SJCRH30 (cell line): ENCODE measurements around the gene SLC30A2. TPM values are rescaled to one million over a fixed set of nuclear protein-coding genes. Genes with fewer than 3 reads are reported as not detected.

ENCODE experiments used
- DNase-seq, 2 experiments: peaks; one replicate each; pipeline ENCODE4 v3.0.0-alpha.2; 2015 to 2020
- H3K27ac ChIP-seq: fragments of 250-450 bp; sonication (Bioruptor Pico); 2 replicates; pipeline ENCODE4 v1.5.1; 2020; ENCODE audit warnings: mild to moderate bottlenecking, moderate library complexity
- H3K27me3 ChIP-seq: fragments of 250-450 bp; sonication (Bioruptor Pico); 2 replicates; pipeline ENCODE4 v1.5.1; 2020; ENCODE audit warnings: mild to moderate bottlenecking, moderate library complexity
- H3K36me3 ChIP-seq: fragments of 250-450 bp; sonication (Bioruptor Pico); 2 replicates; pipeline ENCODE4 v1.5.1; 2020; ENCODE audit warnings: mild to moderate bottlenecking, moderate library complexity
- H3K4me1 ChIP-seq: fragments of 250-450 bp; sonication (Bioruptor Pico); 2 replicates; pipeline ENCODE4 v1.5.1; 2020; ENCODE audit warnings: mild to moderate bottlenecking, moderate library complexity
- H3K4me3 ChIP-seq: fragments of 250-450 bp; sonication (Bioruptor Pico); 2 replicates; pipeline ENCODE4 v1.5.1; 2020; ENCODE audit warnings: mild to moderate bottlenecking, moderate library complexity
- H3K9me3 ChIP-seq: fragments of 250-450 bp; sonication (Bioruptor Pico); replicated peaks from 2 replicates; pipeline ENCODE4 v1.5.1; 2020; ENCODE audit warnings: mild to moderate bottlenecking, moderate library complexity
- total RNA-seq: library from RNA; depleted of rRNA; stranded (reverse); fragments of >200 nt; shearing (Covaris generic); gene quantifications from 2 replicates; pipeline ENCODE4 v1.2.3, GENCODE V29; 2014

The SLC30A2 gene
- total RNA-seq, 1 experiment from 2014 or later, result 0.26 TPM

DNA sequence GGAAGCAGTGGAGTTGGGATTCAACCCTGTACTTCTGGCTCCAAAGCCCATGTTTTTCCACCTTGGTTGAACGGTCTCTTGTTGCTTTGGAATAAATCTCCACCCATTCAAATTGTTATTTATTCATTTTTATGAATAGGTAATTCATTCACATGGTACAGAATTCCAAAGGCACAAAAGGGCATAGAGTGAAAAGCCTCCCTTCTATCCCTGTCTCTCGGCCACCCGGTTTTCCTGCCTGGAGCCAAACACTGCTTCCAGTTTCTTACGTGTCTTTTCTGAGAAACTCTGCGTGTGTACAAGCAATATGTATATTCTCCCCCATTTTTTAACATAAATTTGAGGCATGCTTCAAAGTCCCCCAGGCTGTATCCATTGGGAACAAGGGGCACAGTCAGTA lies 20.4 kb downstream of the SLC30A2 start:
- Histone ChIP-seq H3K4me3 (peak overlapping the region; percentile 68), H3K27ac (no peak overlapping the region), H3K9me3 (no peaks in the 10 kb centered on the region), H3K27me3 (no peaks in the 10 kb centered on the region), H3K4me1 (peaks cover 15% of the 10 kb centered on the region), H3K36me3 (peaks cover 15% of the 10 kb centered on the region)
- no peak for DNase-seq

DNA sequence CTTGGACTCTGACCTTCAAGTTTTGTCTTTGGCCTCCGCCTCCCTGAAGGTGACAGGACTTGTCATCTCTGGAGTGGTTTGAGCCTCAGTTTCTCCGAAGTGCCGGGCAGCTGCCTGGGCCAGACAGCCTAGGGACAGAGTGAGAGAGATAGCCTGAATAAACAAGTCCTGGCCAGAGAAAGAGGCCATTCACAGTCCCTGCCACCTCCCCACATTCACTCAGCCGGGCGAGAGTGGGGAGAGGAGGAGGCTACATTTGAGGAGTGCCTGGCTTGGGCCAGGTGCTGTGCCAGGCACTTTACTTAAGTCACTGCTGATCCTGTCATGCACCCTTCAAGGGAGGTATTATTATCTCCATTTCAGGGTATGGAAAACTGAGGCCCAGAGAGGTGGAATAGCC lies 20.9 kb downstream of the SLC30A2 start:
- peaks cover 20% of the 10 kb centered on the region for H3K4me1 ChIP-seq

DNA sequence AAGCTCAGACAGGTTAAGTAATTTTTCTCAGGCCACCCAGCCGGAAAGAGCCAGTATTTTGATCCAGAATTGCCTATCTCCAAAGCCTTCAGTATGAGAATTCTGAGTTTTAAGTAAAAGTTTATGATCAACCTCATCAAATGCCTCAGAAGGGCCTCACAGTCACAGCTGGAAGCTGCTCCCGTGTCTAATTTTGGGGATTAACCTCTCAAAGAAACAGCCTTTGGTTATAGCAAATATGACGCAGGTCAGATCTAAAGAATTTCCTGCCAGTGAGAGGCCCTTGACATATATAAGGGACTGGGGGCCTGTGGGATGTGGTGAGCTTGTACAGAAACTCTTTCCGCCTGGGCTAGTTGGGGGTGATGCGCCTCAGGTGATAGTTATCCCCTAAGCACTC lies 22.1 kb downstream of the SLC30A2 start:
- Histone ChIP-seq H3K27me3 (no peaks in the 10 kb centered on the region), H3K36me3 (peaks cover 8% of the 10 kb centered on the region), H3K4me3 (peak overlapping the region; percentile 68), H3K9me3 (no peaks in the 10 kb centered on the region), H3K27ac (peak overlapping the region; percentile 97), H3K4me1 (peaks cover 27% of the 10 kb centered on the region)
- DNase-seq, result peak; percentile 89 to 96

More for the DNA sequence above, 20.9 kb downstream of the SLC30A2 start:
- H3K4me3 ChIP-seq, result peak overlapping the region; percentile 68
- H3K27me3 ChIP-seq, result no peaks in the 10 kb centered on the region
- peaks cover 13% of the 10 kb centered on the region for H3K36me3 ChIP-seq
- DNase-seq, result no peak
- H3K9me3 ChIP-seq, result no peaks in the 10 kb centered on the region
- H3K27ac ChIP-seq, result peak overlapping the region; percentile 97; the same call in 1 of the 2 replicates

DNA sequence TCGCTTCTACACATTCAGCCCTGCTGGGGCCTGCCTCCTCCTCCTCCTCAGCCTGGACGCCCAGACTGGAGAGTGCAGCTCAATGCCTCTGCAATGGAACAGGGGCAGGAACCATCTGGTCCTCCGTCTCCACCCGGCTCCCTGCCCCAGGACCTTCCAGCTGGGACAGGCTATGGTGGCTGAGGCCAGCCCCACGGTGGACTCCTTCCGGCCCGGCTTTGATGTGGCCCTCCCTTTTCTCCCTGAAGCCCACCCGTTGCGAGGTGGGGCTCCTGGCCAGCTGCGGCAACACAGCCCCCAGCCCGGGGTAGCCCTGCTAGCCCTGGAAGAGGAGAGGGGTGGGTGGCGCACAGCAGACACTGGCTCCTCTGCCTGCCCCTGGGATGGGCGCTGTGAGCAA lies 22.9 kb downstream of the SLC30A2 start:
- peak overlapping the region; percentile 97 for H3K27ac ChIP-seq
- no peaks in the 10 kb centered on the region for H3K9me3 ChIP-seq
- peaks cover 31% of the 10 kb centered on the region for H3K4me1 ChIP-seq
- DNase-seq, result peak; percentile 58 to 69
- H3K27me3 ChIP-seq, result no peaks in the 10 kb centered on the region
- peak overlapping the region; percentile 68 for H3K4me3 ChIP-seq
- peaks cover 8% of the 10 kb centered on the region for H3K36me3 ChIP-seq

DNA sequence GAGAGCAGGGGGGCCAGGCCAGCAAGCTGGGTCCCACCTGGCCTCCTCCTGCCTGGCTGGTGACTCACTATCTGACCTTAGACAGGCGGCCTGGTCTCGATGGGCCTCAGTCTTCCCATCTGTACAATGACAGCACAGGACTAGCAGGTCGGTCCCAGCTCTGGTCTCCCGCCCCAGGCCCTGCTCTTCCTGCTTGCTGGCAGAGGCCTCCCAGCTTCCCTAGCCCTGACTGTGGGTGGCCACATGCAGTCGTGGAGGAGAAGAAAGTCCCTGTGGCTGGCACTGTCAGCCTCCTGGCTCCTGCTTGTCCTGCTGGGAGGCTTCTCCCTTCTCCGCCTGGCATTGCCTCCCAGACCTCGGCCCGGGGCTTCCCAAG lies 23.5 kb downstream of the SLC30A2 start:
- peak overlapping the region; percentile 97 for H3K27ac ChIP-seq
- peaks cover 38% of the 10 kb centered on the region for H3K4me1 ChIP-seq
- peaks cover 8% of the 10 kb centered on the region for H3K36me3 ChIP-seq
- no peaks in the 10 kb centered on the region for H3K9me3 ChIP-seq
- DNase-seq, result peak; percentile 56 to 60
- H3K27me3 ChIP-seq, result no peaks in the 10 kb centered on the region
- H3K4me3 ChIP-seq, result peak overlapping the region; percentile 68

DNA sequence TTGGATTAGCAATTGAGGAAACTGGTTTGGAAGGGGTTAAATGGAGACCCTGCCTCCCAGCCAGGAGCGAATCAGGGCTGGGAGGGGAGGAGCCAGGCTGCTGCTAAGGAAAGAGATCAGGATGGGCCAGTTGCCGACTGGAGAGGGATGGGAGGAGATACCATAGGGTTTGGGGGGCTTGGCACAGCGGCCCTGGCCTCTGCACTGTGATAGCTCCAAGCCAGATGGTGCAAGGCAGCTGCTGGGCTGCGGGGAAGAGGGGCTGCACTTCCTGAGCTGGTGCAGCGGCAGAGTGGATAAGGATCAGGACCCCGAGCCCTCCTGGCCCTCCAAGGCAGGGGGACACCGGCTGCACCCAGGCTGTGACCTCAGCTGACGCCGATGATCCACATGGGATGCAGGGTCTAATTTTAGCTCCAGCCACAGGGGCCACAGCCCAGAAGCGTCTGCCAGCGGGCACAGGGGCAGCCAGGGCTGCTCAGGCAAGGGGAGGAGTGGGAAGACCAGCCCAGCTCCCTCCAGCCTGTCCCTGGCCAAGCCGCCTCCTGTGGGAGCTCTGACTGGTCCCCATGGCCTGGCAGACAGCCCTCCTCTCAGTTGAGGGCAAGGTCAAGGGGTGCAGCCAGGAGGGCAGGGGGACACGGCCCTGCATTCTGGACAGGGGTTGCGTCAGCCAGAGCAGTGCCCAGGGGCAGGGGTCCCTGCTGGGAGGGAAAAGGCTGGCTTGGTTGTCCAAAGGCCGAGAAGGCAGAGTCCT lies 24.1 kb downstream of the SLC30A2 start, which contains the start of gene EXTL1:
TSS of gene EXTL1 (plus strand) at position 129 of the 757 bp plus-strand sequence. CDS start 872 bp downstream, outside the sequence.
- peak within 1 kb of the TSS; percentile 97 for H3K27ac ChIP-seq
- H3K9me3 ChIP-seq, result no peaks in the 10 kb centered on the region
- DNase-seq, result peak; percentile 96 to 98
- H3K4me3 ChIP-seq, result peak within 1 kb of the TSS; percentile 68
- H3K27me3 ChIP-seq, result no peaks in the 10 kb centered on the region
- H3K36me3 ChIP-seq, result peaks cover 3% of the 10 kb centered on the region
- H3K4me1 ChIP-seq, result peaks cover 43% of the 10 kb centered on the region

DNA sequence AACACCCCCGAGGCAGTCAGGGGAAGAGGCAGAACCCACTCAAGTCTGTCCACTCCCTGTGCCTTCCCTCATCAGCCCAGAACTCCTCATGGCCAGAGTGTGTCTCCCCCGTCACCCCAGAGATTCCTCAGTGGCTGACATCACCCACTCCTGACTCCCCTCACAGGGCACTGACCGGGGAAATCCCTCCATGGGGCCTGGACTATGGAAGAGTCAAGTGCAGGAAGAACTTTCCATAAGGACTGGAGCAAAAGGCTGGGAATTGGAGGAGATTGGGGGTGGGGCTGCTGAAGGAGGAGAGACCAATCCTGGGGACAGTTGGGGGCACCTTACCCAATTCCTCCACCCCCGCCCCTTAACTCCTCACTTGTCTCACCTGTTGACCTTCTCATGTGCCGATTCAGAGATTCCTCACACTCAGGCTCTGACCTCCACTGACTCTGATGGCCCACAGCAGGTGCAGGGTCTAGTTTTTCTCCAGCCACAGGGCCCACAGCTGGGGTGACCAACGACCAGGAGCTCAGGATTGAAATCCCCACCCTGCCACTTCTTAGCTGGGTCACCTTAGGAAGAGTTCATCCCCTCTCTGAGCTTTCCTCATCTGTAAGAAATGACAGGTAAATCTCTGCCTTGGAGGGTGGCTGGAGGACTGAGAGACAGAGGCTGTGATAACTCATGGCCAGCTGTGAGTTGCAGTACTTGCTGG lies 24.8 kb downstream of the SLC30A2 start:
- peak overlapping the region; percentile 68 for H3K4me3 ChIP-seq
- H3K4me1 ChIP-seq, result peaks cover 51% of the 10 kb centered on the region

DNA sequence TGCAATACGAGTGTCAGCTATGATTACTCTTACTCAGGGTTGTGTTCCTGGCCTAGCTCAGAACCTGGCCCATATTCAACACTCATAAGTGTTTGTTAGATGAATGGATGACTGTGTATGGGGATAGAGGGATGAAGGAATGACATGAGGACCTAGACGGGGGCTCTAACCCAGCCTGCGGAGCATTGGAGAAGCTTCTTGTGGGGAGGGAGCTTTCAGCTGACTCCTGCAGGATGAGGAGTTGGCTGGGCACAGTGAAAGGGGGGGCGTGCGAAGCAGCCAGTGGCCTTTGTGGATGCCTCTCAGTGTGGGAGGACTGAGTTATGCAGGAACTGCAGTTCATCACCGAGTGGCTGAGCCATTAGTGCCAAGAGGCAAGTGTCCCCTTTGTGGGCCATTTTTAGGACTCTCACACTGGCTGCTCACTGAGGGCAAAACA lies 25.6 kb downstream of the SLC30A2 start:
- peaks cover 49% of the 10 kb centered on the region for H3K4me1 ChIP-seq
- H3K27me3 ChIP-seq, result no peaks in the 10 kb centered on the region
- DNase-seq, result no peak
- no peaks in the 10 kb centered on the region for H3K9me3 ChIP-seq
- H3K27ac ChIP-seq, result peak overlapping the region; percentile 97; the same call in 1 of the 2 replicates
- no peak overlapping the region for H3K4me3 ChIP-seq
- no peaks in the 10 kb centered on the region for H3K36me3 ChIP-seq

More for the DNA sequence above, 24.8 kb downstream of the SLC30A2 start:
- Histone ChIP-seq H3K27me3 (no peaks in the 10 kb centered on the region), H3K27ac (peak overlapping the region; percentile 97), H3K36me3 (no peaks in the 10 kb centered on the region), H3K9me3 (no peaks in the 10 kb centered on the region)
- peak in 1 of 2 experiments; percentile 72 for DNase-seq

DNA sequence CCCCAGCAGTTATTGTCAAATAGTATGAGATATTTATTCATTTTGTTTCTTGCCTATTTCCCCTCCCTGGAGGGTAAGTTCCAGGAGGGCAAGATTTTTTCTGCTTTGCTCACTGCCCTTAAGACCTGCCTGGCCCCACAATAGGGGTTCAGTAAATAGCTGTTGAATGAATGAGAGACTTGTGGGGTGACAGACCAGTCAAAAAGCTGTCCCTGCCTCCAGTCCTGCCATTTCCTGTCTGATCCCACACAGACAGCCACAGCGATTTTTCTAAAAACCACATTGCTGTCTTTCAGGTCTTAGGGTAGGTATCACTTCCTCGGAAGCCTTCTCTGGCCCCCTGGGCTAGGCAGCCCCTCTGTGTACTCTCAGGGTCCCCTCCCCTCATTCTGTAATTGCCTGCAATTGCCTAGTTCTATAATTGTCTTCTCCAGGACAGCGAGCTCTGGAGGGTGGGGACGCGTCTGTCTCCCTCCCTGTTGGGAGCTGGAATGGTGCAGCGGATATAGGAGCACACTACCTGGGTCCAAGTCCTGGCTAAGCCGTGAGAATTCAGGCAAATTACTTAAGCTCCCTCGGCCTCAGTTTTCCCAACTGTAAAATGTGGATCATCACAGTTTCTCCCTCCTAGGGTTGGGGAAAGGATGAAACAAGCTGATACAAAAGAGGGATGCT lies 26.1 kb downstream of the SLC30A2 start:
- no peak for DNase-seq
- Histone ChIP-seq H3K27ac (no peak overlapping the region; the same call in 1 of the 2 replicates), H3K36me3 (no peaks in the 10 kb centered on the region), H3K4me3 (no peak overlapping the region), H3K27me3 (no peaks in the 10 kb centered on the region), H3K9me3 (no peaks in the 10 kb centered on the region), H3K4me1 (peaks cover 48% of the 10 kb centered on the region)

DNA sequence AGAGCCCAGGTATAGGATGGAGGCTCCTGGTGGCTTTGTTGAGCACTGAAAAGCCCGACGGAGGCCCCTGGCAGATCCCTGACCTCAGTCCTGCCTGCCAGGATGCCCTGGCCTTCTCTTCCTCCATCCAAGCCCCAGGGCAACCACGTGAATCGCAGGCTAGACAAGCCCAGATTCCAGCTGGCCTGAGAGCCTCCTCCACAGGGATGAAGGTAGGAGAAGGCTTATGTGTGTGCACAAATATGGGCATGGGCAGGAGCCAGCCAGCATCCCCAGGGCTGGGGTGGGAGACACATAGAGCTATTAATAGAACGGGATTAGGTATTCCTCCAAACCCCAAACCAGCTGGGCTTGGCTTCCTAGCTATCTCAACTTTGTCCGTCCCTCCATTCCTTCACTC lies 28.3 kb downstream of the SLC30A2 start:
- DNase-seq, result peak; percentile 67 to 73
- Histone ChIP-seq H3K9me3 (no peaks in the 10 kb centered on the region), H3K4me3 (no peak overlapping the region), H3K27ac (no peak overlapping the region), H3K36me3 (no peaks in the 10 kb centered on the region), H3K4me1 (peaks cover 48% of the 10 kb centered on the region), H3K27me3 (no peaks in the 10 kb centered on the region)

DNA sequence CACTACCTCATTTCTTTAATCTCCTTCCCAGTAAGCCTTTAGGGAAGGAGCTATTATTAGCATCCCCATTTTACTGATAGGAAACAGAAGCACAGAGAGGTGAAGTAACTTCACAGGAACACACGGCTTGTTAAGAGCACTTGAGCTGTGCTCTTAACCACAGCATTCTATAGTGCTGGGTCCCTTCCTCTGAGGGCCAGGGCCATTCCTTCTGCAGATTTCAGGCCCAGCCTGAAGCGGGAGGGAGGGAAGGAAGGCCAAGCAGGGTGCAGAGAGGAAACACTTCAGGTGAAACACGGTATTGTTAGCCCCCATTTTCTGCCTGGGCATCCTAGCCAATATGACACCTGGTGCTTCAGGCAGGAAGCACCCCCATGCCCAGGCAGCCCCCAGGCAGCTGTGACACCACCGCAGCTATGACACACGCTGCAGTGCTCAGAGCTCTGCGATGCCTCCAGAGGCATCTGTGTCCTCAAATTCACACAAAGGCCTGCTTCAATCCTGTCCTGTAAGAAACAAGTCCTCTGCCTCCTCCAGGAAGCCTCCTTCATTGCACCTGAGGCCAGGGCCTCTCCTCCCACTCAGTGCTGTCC lies 28.9 kb downstream of the SLC30A2 start:
- no peak overlapping the region for H3K27ac ChIP-seq
- H3K4me1 ChIP-seq, result peaks cover 46% of the 10 kb centered on the region
- H3K9me3 ChIP-seq, result no peaks in the 10 kb centered on the region

DNA sequence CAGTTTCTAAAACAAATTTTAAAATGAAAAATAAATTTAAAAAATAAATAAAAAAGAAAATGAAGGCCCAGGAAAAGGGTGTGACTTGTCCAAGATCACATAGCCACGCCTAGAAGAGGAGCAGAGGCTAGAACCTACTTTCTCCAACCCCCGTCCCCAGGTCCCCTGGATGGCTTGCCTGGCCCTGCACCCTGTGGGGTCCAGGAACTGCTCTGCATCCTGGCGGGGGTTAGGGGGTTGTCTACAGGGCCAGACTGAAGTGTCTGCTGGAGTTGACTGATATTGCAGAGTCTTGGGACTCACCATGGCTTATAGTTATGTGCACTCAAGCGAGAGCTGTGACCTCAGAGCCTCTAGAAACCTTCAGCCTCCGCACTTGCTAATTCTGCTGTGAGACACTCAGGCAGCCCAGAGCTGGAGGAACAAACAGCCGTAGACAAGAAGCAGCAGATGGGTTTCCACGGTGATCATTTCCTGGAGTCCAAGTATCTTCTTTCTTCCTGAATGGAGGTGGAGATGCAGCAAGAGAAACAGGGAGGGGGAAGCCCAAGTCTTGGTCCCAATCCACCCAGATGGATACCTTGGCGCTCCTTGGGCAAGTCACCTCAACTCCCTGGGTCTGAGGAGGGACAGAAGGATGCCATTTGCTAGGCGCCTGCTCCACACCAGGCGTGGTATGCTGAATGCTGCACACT lies 29.5 kb downstream of the SLC30A2 start:
- Histone ChIP-seq H3K27ac (no peak overlapping the region), H3K4me3 (no peak overlapping the region), H3K36me3 (no peaks in the 10 kb centered on the region), H3K27me3 (no peaks in the 10 kb centered on the region), H3K9me3 (no peaks in the 10 kb centered on the region), H3K4me1 (peaks cover 45% of the 10 kb centered on the region)
- peak; percentile 62 to 84 for DNase-seq

More for the DNA sequence above, 28.9 kb downstream of the SLC30A2 start:
- no peaks in the 10 kb centered on the region for H3K27me3 ChIP-seq
- no peaks in the 10 kb centered on the region for H3K36me3 ChIP-seq
- no peak overlapping the region for H3K4me3 ChIP-seq
- peak in 1 of 2 experiments; percentile 38 for DNase-seq

DNA sequence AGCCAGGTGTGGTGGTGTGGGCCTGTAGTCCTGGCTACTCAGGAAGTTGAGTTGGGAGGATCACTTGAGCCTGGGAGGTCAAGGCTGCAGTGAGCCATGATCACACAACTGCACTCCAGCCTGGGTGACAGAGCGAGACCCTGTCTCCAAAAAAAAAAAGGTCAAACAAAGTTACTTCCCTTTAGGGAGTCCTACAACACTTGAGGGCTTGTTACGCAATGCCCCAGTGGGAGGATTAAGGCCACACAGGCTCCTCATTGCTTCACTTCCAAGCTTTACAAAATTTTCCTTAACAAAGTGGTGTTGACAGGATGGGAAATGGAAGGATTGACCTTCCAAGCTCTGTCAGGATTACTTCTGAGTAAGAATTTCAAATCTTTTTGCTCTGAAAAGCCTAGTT lies 30.6 kb downstream of the SLC30A2 start:
- H3K9me3 ChIP-seq, result no peaks in the 10 kb centered on the region
- H3K27ac ChIP-seq, result no peak overlapping the region
- H3K4me3 ChIP-seq, result no peak overlapping the region
- H3K27me3 ChIP-seq, result no peaks in the 10 kb centered on the region
- DNase-seq, result no peak
- no peaks in the 10 kb centered on the region for H3K36me3 ChIP-seq
- peaks cover 35% of the 10 kb centered on the region for H3K4me1 ChIP-seq

DNA sequence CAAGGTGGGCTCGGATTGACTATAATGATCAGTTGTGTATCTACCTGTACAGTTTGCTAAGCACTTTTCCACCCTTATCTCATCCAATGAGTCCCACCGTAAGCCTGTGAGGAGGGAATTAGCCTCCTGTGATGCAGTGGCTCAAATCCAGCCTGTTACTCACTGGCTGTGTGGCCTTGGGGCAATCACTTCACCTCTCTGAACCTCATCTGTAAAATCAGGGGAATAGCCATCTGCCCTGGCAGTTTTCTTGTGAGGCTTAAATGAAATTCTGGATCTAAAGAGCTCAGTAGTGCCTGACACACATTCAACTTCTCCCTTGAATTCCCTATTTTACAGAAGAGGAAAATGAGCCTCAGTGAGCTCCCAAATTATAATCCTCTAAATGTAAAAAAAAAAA lies 31.7 kb downstream of the SLC30A2 start:
- Histone ChIP-seq H3K27ac (no peak overlapping the region), H3K9me3 (no peaks in the 10 kb centered on the region), H3K36me3 (no peaks in the 10 kb centered on the region), H3K27me3 (no peaks in the 10 kb centered on the region), H3K4me1 (peaks cover 25% of the 10 kb centered on the region), H3K4me3 (no peak overlapping the region)
- DNase-seq, result no peak
